ENCODE measurements around the gene PCID2. TPM values are rescaled to one million over a fixed set of nuclear protein-coding genes. Genes with fewer than 3 reads are reported as not detected.
"Not testable (repeated sequence)": the region's sequence is repeated elsewhere in the genome, so short reads cannot be mapped to it uniquely, and the experiment has no call there.

PCID2 gene
- 41.5 TPM for total RNA-seq
- long read RNA-seq, transcript PCID2-205 (15 exons, 1,654 nt) = minor isoform, 9 of 75 reads
- long read RNA-seq, transcript PCID2-202 (14 exons, 1,898 nt) = major isoform, 28 of 75 reads
- long read RNA-seq, transcript PCID2-206 (15 exons, 1,671 nt) = minor isoform, 10 of 75 reads
- long read RNA-seq, partial matches to known transcripts = 6 of 75 reads
- long read RNA-seq, other reads (novel, unspliced or antisense) = 20 of 75 reads

GRCh38 chr13:113208421-113209335 is at the start of gene PCID2:
Gene PCID2 (minus strand): TSS chr13:113208669. CDS start chr13:113208634, 35 bp downstream.
- no peak for TF ChIP-seq CTCF (IDR thresholded peaks at IDR 0.05)
- Histone ChIP-seq H3K9me3 (no peaks in the 10 kb centered on the region), H3K36me3 (peaks cover 24% of the 10 kb centered on the region), H3K4me1 (peaks cover 42% of the 10 kb centered on the region), H3K27ac (peak within 1 kb of the TSS; percentile 98), H3K27me3 (no peaks in the 10 kb centered on the region), H3K4me3 (peak within 1 kb of the TSS; percentile 97)
- DNase-seq = peak; percentile 95
- intact Hi-C loops (cut with DNase I) = no loop called here
- peak; percentile 93 for ATAC-seq

- H3K27me3 ChIP-seq; H3K4me1 ChIP-seq; ATAC-seq; DNase-seq; intact Hi-C loops (cut with DNase I); H3K27ac ChIP-seq; H3K4me3 ChIP-seq; H3K9me3 ChIP-seq: not testable (repeated sequence)
- H3K36me3 ChIP-seq = peaks cover 89% of the 10 kb centered on the region
These were observed 49.4 kb upstream of the PCID2 start for GRCh38 chr13:113257908-113258307.

- Histone ChIP-seq H3K4me1 (no peaks in the 10 kb centered on the region), H3K27me3 (no peaks in the 10 kb centered on the region), H3K9me3 (no peaks in the 10 kb centered on the region), H3K4me3 (no peak overlapping the region), H3K27ac (no peak overlapping the region), H3K36me3 (peaks cover 97% of the 10 kb centered on the region)
- DNase-seq (no peak), ATAC-seq (no peak)
- TF ChIP-seq CTCF (IDR thresholded peaks at IDR 0.05) = no peak
- intact Hi-C loops (cut with DNase I) = no loop called here
These were observed 44.1 kb upstream of the PCID2 start for GRCh38 chr13:113252516-113253095.

GRCh38 chr13:113245849-113246796 is 37.7 kb upstream of the PCID2 start:
- no peak overlapping the region for H3K4me3 ChIP-seq
- TF ChIP-seq CTCF (IDR thresholded peaks at IDR 0.05) = peak; percentile 44

GRCh38 chr13:113243847-113244246 is 35.4 kb upstream of the PCID2 start:
- H3K27me3 ChIP-seq = no peaks in the 10 kb centered on the region
- no peak overlapping the region for H3K4me3 ChIP-seq
- H3K36me3 ChIP-seq = peaks cover 96% of the 10 kb centered on the region
- H3K27ac ChIP-seq = no peak overlapping the region
- ATAC-seq (no peak), DNase-seq (no peak)
- no peak for TF ChIP-seq CTCF (IDR thresholded peaks at IDR 0.05)
- no peaks in the 10 kb centered on the region for H3K9me3 ChIP-seq
- no peaks in the 10 kb centered on the region for H3K4me1 ChIP-seq
- intact Hi-C loops (cut with DNase I) = no loop called here

More at GRCh38 chr13:113245849-113246796, 37.7 kb upstream of the PCID2 start:
- Histone ChIP-seq H3K4me1 (no peaks in the 10 kb centered on the region), H3K27me3 (no peaks in the 10 kb centered on the region), H3K9me3 (no peaks in the 10 kb centered on the region), H3K36me3 (peaks cover 94% of the 10 kb centered on the region), H3K27ac (no peak overlapping the region)
- no peak for DNase-seq
- ATAC-seq = peak; percentile 84
- intact Hi-C loops (cut with DNase I) = no loop called here

- intact Hi-C loops (cut with DNase I); H3K27me3 ChIP-seq; H3K4me3 ChIP-seq; H3K27ac ChIP-seq; DNase-seq; H3K4me1 ChIP-seq; H3K9me3 ChIP-seq; ATAC-seq: not testable (repeated sequence)
- peaks cover 96% of the 10 kb centered on the region for H3K36me3 ChIP-seq
These were observed 33.2 kb upstream of the PCID2 start for GRCh38 chr13:113241623-113242022.

All from upper lobe of right lung (tissue), 1 donor.